SK-N-SH (cell line): ENCODE measurements around the gene TECPR2. TPM values are rescaled to one million over a fixed set of nuclear protein-coding genes. Genes with fewer than 3 reads are reported as not detected.

Experiments
- CTCF ChIA-PET: fragments of 300-600, 350-600 bp; formaldehyde crosslinking; extraction: SDS; loops from one replicate; lab custom pipeline; 2021; lab: Yijun Ruan, JAX
- POLR2A ChIA-PET: fragments of 350-600 bp; sonication (Branson Sonifier 250); formaldehyde crosslinking; extraction: SDS; loops from one replicate; lab custom pipeline; 2020; ENCODE audit warnings: antibody characterized with exemption, inconsistent platforms; lab: Yijun Ruan, JAX
- DNase-seq: peaks from one replicate; pipeline ENCODE4 v3.0.0; 2012
- H2AFZ ChIP-seq: fragments of 200-600 bp; sonication (generic); 2 replicates; pipeline ENCODE4 v1.8.1; 2016; ENCODE audit warnings: antibody characterized with exemption, mild to moderate bottlenecking, low read depth
- H3F3A ChIP-seq: fragments of 200-600 bp; sonication (generic); replicated peaks from 2 replicates; pipeline ENCODE3; 2016; ENCODE audit warnings: antibody characterized with exemption, mild to moderate bottlenecking; ENCODE audit not compliant: insufficient read depth
- H3K27ac ChIP-seq, 2 experiments: fragments of 200-500 bp in 1 of 2; fragments of 200-600 bp in 1 of 2; sonication (Bioruptor generic) in 1 of 2; sonication (generic), shearing (Covaris generic) in 1 of 2; 2 replicates each; pipeline versions ENCODE4 v1.5.1 to v1.6.1; 2014 to 2016; ENCODE audit warnings: low read depth in 2 of 2, inconsistent platforms in 1 of 2, low read length in 1 of 2, mild to moderate bottlenecking in 1 of 2, mixed read lengths in 1 of 2
- H3K27me3 ChIP-seq: fragments of 200-600 bp; sonication (generic), shearing (Covaris generic); 2 replicates; pipeline ENCODE4 v1.6.1; 2016; ENCODE audit warnings: mixed run types; ENCODE audit not compliant: insufficient read depth
- H3K36me3 ChIP-seq, 2 experiments: fragments of 200-500 bp in 1 of 2; fragments of 200-600 bp in 1 of 2; sonication (Bioruptor generic) in 1 of 2; sonication (generic) in 1 of 2; replicated peaks in 1 of 2; 2 replicates each; pipeline versions ENCODE3 to v1.5.1; 2014 to 2016; ENCODE audit warnings: low read length in 1 of 2, mild to moderate bottlenecking in 1 of 2; ENCODE audit not compliant: insufficient read depth in 2 of 2, control insufficient read depth in 1 of 2
- H3K4me1 ChIP-seq, 2 experiments: fragments of 200-500 bp in 1 of 2; fragments of 200-600 bp in 1 of 2; sonication (Bioruptor generic) in 1 of 2; sonication (generic), shearing (Covaris generic) in 1 of 2; 2 replicates each; pipeline versions ENCODE4 v1.5.1 to v1.6.1; 2014 to 2016; ENCODE audit warnings: low read depth in 1 of 2, low read length in 1 of 2, mixed run types in 1 of 2; ENCODE audit not compliant: insufficient read depth in 2 of 2, control insufficient read depth in 1 of 2
- H3K4me2 ChIP-seq: fragments of 200-600 bp; sonication (generic), shearing (Covaris generic); 2 replicates; pipeline ENCODE4 v1.6.1; 2017; ENCODE audit warnings: mixed run types
- H3K4me3 ChIP-seq, 2 experiments: fragments of 200-500 bp in 1 of 2; fragments of 200-600 bp in 1 of 2; sonication (Bioruptor generic) in 1 of 2; sonication (generic), shearing (Covaris generic) in 1 of 2; 2 replicates each; pipeline versions ENCODE4 v1.5.1 to v1.8.1; 2014 to 2016; ENCODE audit warnings: low read depth in 2 of 2, inconsistent platforms in 1 of 2, low read length in 1 of 2, mild to moderate bottlenecking in 1 of 2, mixed read lengths in 1 of 2, moderate library complexity in 1 of 2
- H3K79me2 ChIP-seq: fragments of 200-600 bp; sonication (generic); 2 replicates; pipeline ENCODE4 v1.8.1; 2017; ENCODE audit warnings: mild to moderate bottlenecking; ENCODE audit not compliant: insufficient read depth
- H3K9ac ChIP-seq: fragments of 200-600 bp; sonication (generic); 2 replicates; pipeline ENCODE4 v1.6.1; 2017; ENCODE audit warnings: mixed run types
- H3K9me2 ChIP-seq: fragments of 200-600 bp; sonication (generic); 2 replicates; pipeline ENCODE4 v1.6.1; 2017; ENCODE audit warnings: mixed run types
- H3K9me3 ChIP-seq: fragments of 200-600 bp; sonication (generic); 2 replicates; pipeline ENCODE4 v1.6.1; 2017; ENCODE audit warnings: mixed run types, mild to moderate bottlenecking, moderate library complexity
- H4K20me1 ChIP-seq: fragments of 200-600 bp; sonication (generic); 2 replicates; pipeline ENCODE4 v1.6.1; 2017; ENCODE audit warnings: mild to moderate bottlenecking, mixed run types; ENCODE audit not compliant: insufficient read depth
- CHD2 ChIP-seq: fragments of 150-350 bp; IDR thresholded peaks from 2 replicates; pipeline ENCODE4 v1.6.1; 2018; ENCODE audit warnings: low read length; ENCODE audit not compliant: partially characterized antibody
- FOSL2 ChIP-seq: IDR thresholded peaks from 2 replicates; pipeline ENCODE4 v1.4.0; 2012; ENCODE audit warnings: low read depth, mild to moderate bottlenecking, moderate library complexity, borderline replicate concordance
- MEF2A ChIP-seq: IDR thresholded peaks from 2 replicates; pipeline ENCODE4 v1.4.0; 2012; ENCODE audit warnings: low read depth, borderline replicate concordance
- MXI1 ChIP-seq: IDR thresholded peaks from 2 replicates; pipeline ENCODE4 v1.6.1; 2012; ENCODE audit warnings: mild to moderate bottlenecking, low read depth, low read length, improper control_type of control experiment
- NFIC ChIP-seq: IDR thresholded peaks from 2 replicates; pipeline ENCODE4 v1.4.0; 2012; ENCODE audit warnings: borderline replicate concordance
- POLR2AphosphoS5 ChIP-seq: IDR thresholded peaks from 2 replicates; pipeline ENCODE4 v1.6.1; 2012; ENCODE audit warnings: low read depth, low read length
- REST ChIP-seq: IDR thresholded peaks from 2 replicates; pipeline ENCODE4 v1.6.1; 2012; ENCODE audit warnings: mild to moderate bottlenecking, low read depth, low read length, moderate library complexity
- RXRA ChIP-seq: IDR thresholded peaks from 2 replicates; pipeline ENCODE4 v1.4.0; 2012; ENCODE audit warnings: low read depth, mild to moderate bottlenecking, borderline replicate concordance
- SMC3 ChIP-seq: IDR thresholded peaks from 2 replicates; pipeline ENCODE4 v1.6.1; 2012; ENCODE audit warnings: low read depth, low read length, improper control_type of control experiment
- USF1 ChIP-seq: IDR thresholded peaks from 2 replicates; pipeline ENCODE4 v1.4.0; 2012; ENCODE audit warnings: low read depth, borderline replicate concordance
- ZBTB33 ChIP-seq: IDR thresholded peaks from 2 replicates; pipeline ENCODE4 v1.4.0; 2012; ENCODE audit warnings: low read depth, borderline replicate concordance
- WGBS: methylation state at CpG from one replicate; pipeline ENCODE4 v1.1.6; 2017; ENCODE audit warnings: low lambda C conversion rate; 5-methylcytosine and 5-hydroxymethylcytosine counted together
- polyA plus RNA-seq, 3 experiments: library from polyadenylated mRNA; depleted of rRNA; stranded (reverse); fragments of >200 nt; gene quantifications; 2 replicates each; pipeline ENCODE4 v1.2.3, GENCODE V29; 2012
- TF ChIP-seq, protein P1 (sequence below): fragments of 200-600 bp; sonication (generic); IDR thresholded peaks from 2 replicates; pipeline ENCODE4 v1.6.1; 2017; ENCODE audit warnings: antibody characterized with exemption, mild to moderate bottlenecking, moderate library complexity
- TF ChIP-seq, protein P2 (sequence below): IDR thresholded peaks from 2 replicates; pipeline ENCODE4 v1.4.0; 2012; ENCODE audit warnings: low read depth

The TECPR2 gene
- polyA plus RNA-seq, 1 of the 3 experiments (the other 2 are of a cell fraction): 6.9 TPM

- H3K9me3 ChIP-seq: no peaks in the 10 kb centered on the region
- no peak overlapping the region for H3K27ac ChIP-seq
- POLR2A ChIA-PET: no interaction called here
- CTCF ChIA-PET: no interaction called here
- no peak overlapping the region for H3K4me2 ChIP-seq
- no peaks in the 10 kb centered on the region for H4K20me1 ChIP-seq
- no peaks in the 10 kb centered on the region for H3K79me2 ChIP-seq
- no peak overlapping the region for H3K9ac ChIP-seq
- 93% methylated on average over 5 of the region's 5 CpGs for WGBS
- TF ChIP-seq CHD2 (no peak), USF1 (no peak), NFIC (no peak), ZBTB33 (no peak), MXI1 (no peak), FOSL2 (no peak), SMC3 (no peak), MEF2A (no peak), RXRA (no peak), POLR2AphosphoS5 (no peak), REST (no peak)
- TF ChIP-seq, protein P1, sequence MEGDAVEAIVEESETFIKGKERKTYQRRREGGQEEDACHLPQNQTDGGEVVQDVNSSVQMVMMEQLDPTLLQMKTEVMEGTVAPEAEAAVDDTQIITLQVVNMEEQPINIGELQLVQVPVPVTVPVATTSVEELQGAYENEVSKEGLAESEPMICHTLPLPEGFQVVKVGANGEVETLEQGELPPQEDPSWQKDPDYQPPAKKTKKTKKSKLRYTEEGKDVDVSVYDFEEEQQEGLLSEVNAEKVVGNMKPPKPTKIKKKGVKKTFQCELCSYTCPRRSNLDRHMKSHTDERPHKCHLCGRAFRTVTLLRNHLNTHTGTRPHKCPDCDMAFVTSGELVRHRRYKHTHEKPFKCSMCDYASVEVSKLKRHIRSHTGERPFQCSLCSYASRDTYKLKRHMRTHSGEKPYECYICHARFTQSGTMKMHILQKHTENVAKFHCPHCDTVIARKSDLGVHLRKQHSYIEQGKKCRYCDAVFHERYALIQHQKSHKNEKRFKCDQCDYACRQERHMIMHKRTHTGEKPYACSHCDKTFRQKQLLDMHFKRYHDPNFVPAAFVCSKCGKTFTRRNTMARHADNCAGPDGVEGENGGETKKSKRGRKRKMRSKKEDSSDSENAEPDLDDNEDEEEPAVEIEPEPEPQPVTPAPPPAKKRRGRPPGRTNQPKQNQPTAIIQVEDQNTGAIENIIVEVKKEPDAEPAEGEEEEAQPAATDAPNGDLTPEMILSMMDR: no peak
- TF ChIP-seq, protein P2, sequence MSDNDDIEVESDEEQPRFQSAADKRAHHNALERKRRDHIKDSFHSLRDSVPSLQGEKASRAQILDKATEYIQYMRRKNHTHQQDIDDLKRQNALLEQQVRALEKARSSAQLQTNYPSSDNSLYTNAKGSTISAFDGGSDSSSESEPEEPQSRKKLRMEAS: no peak
- no peaks in the 10 kb centered on the region for H3K4me1 ChIP-seq
- no peak overlapping the region for H3K4me3 ChIP-seq
- H3K27me3 ChIP-seq: no peaks in the 10 kb centered on the region
- peaks cover 3% of the 10 kb centered on the region for H3F3A ChIP-seq
- no peak overlapping the region for H2AFZ ChIP-seq
- H3K36me3 ChIP-seq: peaks cover 14 to 32% of the 10 kb centered on the region in 2 experiments
- H3K9me2 ChIP-seq: no peaks in the 10 kb centered on the region
- no peak for DNase-seq
Measured at GRCh38 chr14:102344485-102344884, 18.3 kb upstream of the TECPR2 start.
